Measurements from ENCODE around the gene TNIK.
A peak's percentile ranks its signal among the peaks of the same experiment; 100 is the strongest.
"Not testable (repeated sequence)": the region's sequence is repeated elsewhere in the genome, so short reads cannot be mapped to it uniquely, and the experiment has no call there.

The TNIK gene

GRCh38 chr3:171456765-171457606 lies 3.2 kb downstream of the TNIK start:
- no peak for DNase-seq (ENCODE audit: low spot score)
- H3K27ac ChIP-seq, result peak overlapping the region in 1 of 2 donors; percentile 13
- H3K4me3 ChIP-seq, result no peak overlapping the region
- TF ChIP-seq, protein P1, sequence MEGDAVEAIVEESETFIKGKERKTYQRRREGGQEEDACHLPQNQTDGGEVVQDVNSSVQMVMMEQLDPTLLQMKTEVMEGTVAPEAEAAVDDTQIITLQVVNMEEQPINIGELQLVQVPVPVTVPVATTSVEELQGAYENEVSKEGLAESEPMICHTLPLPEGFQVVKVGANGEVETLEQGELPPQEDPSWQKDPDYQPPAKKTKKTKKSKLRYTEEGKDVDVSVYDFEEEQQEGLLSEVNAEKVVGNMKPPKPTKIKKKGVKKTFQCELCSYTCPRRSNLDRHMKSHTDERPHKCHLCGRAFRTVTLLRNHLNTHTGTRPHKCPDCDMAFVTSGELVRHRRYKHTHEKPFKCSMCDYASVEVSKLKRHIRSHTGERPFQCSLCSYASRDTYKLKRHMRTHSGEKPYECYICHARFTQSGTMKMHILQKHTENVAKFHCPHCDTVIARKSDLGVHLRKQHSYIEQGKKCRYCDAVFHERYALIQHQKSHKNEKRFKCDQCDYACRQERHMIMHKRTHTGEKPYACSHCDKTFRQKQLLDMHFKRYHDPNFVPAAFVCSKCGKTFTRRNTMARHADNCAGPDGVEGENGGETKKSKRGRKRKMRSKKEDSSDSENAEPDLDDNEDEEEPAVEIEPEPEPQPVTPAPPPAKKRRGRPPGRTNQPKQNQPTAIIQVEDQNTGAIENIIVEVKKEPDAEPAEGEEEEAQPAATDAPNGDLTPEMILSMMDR (IDR thresholded peaks at IDR 0.05), result no peak

DNA sequence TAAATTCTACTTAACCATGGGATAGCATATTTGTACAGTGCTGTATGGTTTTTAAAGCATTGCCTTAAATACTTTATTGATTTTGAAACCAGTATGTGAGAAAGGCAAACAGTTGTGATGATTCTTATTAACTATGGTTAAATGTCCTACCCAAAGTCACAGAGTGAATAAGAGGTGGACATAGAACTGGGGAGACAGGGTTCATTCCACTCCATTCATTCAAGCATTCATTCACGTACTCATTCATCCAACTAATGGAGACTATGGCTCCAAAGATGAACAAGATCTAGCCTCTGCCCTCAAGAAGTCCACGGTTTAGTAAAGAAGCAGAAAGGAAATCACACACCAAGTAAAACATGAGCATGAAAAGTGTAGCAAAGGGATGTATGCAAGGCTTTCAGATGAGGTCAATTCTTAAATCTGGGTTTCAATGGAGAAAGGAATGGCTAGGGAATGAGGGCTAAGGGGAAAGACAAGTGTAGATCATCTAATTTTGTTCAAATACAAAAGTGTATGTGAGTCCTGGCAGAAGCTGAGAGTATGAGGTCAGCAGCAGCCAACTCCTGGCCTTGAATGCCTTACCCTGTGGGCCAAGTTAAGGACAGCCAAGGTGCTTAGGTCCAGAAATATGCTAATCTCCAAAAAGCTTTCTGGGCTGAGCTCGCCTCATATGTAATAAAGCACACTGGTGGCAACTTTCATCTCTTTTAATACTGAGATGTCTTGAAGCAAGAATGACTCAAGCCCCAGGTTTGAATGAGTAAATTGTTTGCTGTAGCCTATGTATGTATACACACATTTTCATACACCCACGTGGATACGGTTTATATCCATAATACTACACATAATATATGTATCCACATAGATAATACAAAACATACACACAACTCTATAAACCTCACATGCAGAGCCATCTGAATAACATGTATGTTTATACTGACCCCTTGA lies 4.3 kb downstream of the TNIK start:
- no peak for DNase-seq (ENCODE audit: low spot score)
- TF ChIP-seq, protein P1 (IDR thresholded peaks at IDR 0.05), result no peak
- Histone ChIP-seq H3K27ac (no peak overlapping the region), H3K4me3 (no peak overlapping the region)

DNA sequence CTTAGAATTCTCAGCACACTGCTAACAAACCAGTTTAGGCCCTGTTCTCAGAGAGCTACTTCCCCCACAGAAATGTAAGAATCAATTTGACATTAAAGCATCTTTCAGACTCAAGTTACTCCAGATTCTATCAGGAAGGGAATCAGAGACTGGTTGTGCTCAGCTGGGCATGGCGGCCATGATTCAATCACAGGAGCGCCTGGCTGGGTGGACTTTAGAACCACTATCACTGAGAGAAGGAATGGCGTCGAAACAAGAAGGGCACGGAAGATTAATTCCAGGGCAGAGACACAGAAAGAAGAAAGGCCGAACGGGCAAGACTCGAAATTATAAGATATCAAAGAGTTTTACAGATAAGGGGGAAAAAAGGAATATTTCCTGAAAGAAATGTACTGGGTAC lies 6.2 kb downstream of the TNIK start:
- H3K4me3 ChIP-seq, result no peak overlapping the region
- no peak for DNase-seq (ENCODE audit: low spot score)
- TF ChIP-seq, protein P1 (IDR thresholded peaks at IDR 0.05), result no peak
- no peak overlapping the region for H3K27ac ChIP-seq

DNA sequence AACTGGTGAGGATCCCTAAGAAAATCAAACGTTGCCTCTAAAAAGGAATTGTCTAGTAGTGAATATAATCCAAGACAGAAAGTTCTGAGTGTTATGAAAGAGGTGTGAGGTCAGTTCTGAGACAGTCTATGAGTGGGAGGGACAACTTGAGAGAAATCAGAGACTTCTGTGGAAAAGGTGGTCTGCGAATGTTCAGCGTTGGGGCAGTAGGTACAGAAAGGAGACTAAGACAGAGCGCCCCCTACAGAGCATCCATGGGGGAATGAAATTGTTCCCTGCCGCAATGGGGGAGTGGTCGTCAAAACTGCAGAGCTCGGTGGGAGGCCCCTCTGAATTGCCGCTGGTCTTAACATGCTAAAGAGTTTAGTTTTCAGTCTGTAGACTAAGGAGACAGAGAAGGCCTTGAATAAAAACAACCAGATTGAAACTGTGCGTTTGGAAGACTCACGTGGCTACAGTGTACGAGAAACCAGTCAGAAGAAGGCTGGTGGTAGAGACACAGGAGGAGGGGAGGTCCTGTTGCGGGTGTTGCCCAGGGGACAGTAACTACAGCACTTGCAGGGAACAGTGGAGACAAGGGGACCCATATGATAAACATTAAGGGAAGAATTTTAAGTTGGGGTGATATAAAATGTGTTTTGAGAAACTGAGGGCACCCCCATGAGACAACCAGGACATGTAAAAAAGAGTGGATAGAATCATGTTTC lies 6.9 kb downstream of the TNIK start:
- no peak for DNase-seq (ENCODE audit: low spot score)
- Histone ChIP-seq H3K4me3 (no peak overlapping the region), H3K27ac (no peak overlapping the region)
- TF ChIP-seq, protein P1 (IDR thresholded peaks at IDR 0.05), result no peak

DNA sequence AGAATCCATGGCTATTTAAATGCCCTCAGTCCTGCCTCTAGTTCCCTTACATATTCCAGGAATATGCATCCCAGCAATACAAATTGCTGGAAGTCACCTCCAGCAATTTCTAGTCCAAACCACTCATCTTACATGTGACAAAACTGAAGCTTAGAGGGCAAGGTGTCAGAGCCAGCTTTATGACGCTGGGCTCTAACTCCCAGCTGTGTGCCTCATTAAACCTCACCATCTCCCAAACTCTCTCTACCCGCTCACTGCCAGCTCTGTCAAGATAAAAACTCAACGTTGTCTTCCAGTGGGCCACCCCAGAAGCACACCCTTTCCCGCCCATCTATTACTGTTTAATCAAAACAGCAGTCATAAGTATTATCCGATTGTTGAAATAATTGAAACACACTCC lies 7.9 kb downstream of the TNIK start:
- TF ChIP-seq, protein P1 (IDR thresholded peaks at IDR 0.05), result no peak
- DNase-seq (ENCODE audit: low spot score), result no peak
- Histone ChIP-seq H3K27ac (no peak overlapping the region), H3K4me3 (no peak overlapping the region)

DNA sequence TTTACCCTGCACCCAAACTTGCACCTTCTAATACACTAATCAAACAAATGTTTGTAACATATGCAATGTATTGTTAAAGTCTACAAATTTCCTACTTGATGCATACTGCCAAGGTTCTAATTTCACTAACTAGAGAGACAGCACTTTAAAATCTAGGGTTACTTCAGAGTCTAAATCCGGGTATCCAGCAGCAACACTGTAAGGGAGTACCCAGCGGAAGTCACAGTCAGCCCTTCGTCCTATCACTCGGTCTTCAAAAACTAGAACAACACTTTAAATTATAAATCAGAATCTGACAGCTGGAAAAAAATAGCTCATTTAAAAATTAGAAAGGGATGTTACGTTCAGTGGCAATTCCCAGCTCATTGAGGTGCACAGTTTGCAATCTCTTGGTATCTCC lies 8.3 kb downstream of the TNIK start:
- H3K4me3 ChIP-seq, result no peak overlapping the region
- TF ChIP-seq, protein P1 (IDR thresholded peaks at IDR 0.05), result no peak

DNA sequence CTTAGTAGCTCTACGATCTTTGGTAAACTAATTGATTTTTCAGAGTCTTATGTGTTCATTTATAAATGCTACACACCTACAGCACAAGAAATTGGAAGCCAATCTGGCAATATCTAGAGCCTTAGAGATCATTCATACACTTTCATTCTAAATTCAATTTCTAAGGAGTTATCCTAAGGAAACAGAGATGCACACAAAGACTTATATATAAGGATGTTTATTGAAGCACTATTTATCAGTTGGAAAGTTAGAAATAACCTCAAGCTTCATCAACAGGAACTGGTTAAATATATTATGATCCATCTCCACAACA lies 12.7 kb downstream of the TNIK start:
- not testable (repeated sequence) for H3K27ac ChIP-seq; DNase-seq (ENCODE audit: low spot score); H3K4me3 ChIP-seq

More for the DNA sequence above, 8.3 kb downstream of the TNIK start:
- H3K27ac ChIP-seq, result no peak overlapping the region
- DNase-seq (ENCODE audit: low spot score), result no peak

Measured in coronary artery (tissue), 2 donors.